K562 (cell line): ENCODE data around the gene CNMD. TPM values are rescaled to one million over a fixed set of nuclear protein-coding genes. Genes with fewer than 3 reads are reported as not detected.

Experiments
- ATAC-seq: fragments of 200-7000 bp; cut with Tn5 transposase; 3 replicates; pipeline ENCODE4 v1.9.1; 2020; ENCODE audit warnings: moderate library complexity
- BruUV-seq: library from RNA; stranded (reverse); fragments of 400-500 nt; replicated peaks from 2 replicates; lab custom pipeline; 2021; lab: Mats Ljungman, UMichigan
- CTCF ChIA-PET: fragments of 300-600 bp; formaldehyde crosslinking; extraction: SDS; loops from one replicate; lab custom pipeline; 2021; ENCODE audit warnings: low intra/inter-chr PET ratio; lab: Yijun Ruan, JAX
- POLR2A ChIA-PET: fragments of 300-600, 350-650 bp; sonication (Branson Sonifier 250); formaldehyde crosslinking; extraction: SDS; loops from one replicate; lab custom pipeline; 2021; ENCODE audit warnings: antibody characterized with exemption, inconsistent platforms; lab: Yijun Ruan, JAX
- DNase-seq, 4 experiments: peaks; one replicate each; pipeline versions ENCODE4 v3.0.0 to v3.0.0-alpha.2; 2011 to 2018; ENCODE audit warnings: low spot score in 3 of 4, mixed read lengths in 3 of 4; ENCODE audit errors: extremely low read depth in 1 of 4
- FAIRE-seq: peaks from 2 replicates; lab custom pipeline; 2011; peaks lifted over from hg19 to GRCh38; lab: Jason Lieb, UNC
- H2AFZ ChIP-seq: 2 replicates; pipeline ENCODE4 v1.6.0; 2011; ENCODE audit warnings: low read depth, low read length, control low read depth, inconsistent platforms
- H3K27ac ChIP-seq: fragments of 200-600 bp; 3 replicates; pipeline ENCODE4 v1.8.0; 2011; ENCODE audit warnings: low read depth, mild to moderate bottlenecking, control low read depth, inconsistent platforms, low read length, moderate library complexity, mixed read lengths; ENCODE audit errors: extremely low read depth
- H3K27me3 ChIP-seq, 2 experiments: fragments of 300-600 bp in 1 of 2; 2 replicates in 1 of 2; 3 replicates in 1 of 2; pipeline versions ENCODE4 v1.6.0 to v1.8.0; 2011; ENCODE audit warnings: inconsistent platforms in 2 of 2, low read length in 2 of 2, mild to moderate bottlenecking in 1 of 2, mixed read lengths in 1 of 2, moderate library complexity in 1 of 2; ENCODE audit not compliant: control insufficient read depth in 2 of 2, insufficient read depth in 2 of 2
- H3K36me3 ChIP-seq: fragments of 300-600 bp; 3 replicates; pipeline ENCODE4 v1.8.0; 2011; ENCODE audit warnings: mild to moderate bottlenecking, low read length, inconsistent platforms; ENCODE audit not compliant: control insufficient read depth, insufficient read depth
- H3K4me1 ChIP-seq, 2 experiments: fragments of 200-600 bp in 1 of 2; replicated peaks in 1 of 2; 2 replicates in 1 of 2; 3 replicates in 1 of 2; pipeline versions ENCODE4 v1.5.1 to v1.8.0; 2011; ENCODE audit warnings: inconsistent platforms in 2 of 2, low read length in 2 of 2, mild to moderate bottlenecking in 1 of 2, mixed read lengths in 1 of 2, moderate library complexity in 1 of 2; ENCODE audit not compliant: control insufficient read depth in 2 of 2, insufficient read depth in 2 of 2
- H3K4me2 ChIP-seq: 2 replicates; pipeline ENCODE4 v1.6.1; 2011; ENCODE audit warnings: low read length, control low read depth, inconsistent platforms, mixed read lengths; ENCODE audit not compliant: insufficient read depth
- H3K4me3 ChIP-seq: fragments of 200-600 bp; sonication (generic), shearing (Covaris generic); 2 replicates; pipeline ENCODE4 v1.5.1; 2016; ENCODE audit warnings: control low read depth, inconsistent platforms
- H3K79me2 ChIP-seq: fragments of 200-600 bp; 3 replicates; pipeline ENCODE4 v1.8.0; 2011; ENCODE audit warnings: low read length, inconsistent platforms; ENCODE audit not compliant: control insufficient read depth, insufficient read depth
- H3K9ac ChIP-seq, 2 experiments: 2 replicates each; pipeline versions ENCODE4 v1.6.0 to v1.6.1; 2011; ENCODE audit warnings: low read depth in 2 of 2, low read length in 2 of 2, control low read depth in 1 of 2, inconsistent platforms in 1 of 2, mild to moderate bottlenecking in 1 of 2, mixed read lengths in 1 of 2; ENCODE audit not compliant: insufficient read depth in 1 of 2
- H3K9me1 ChIP-seq: one replicate; pipeline ENCODE4 v1.6.0; 2011; ENCODE audit warnings: inconsistent platforms, mild to moderate bottlenecking, low read length, moderate library complexity; ENCODE audit not compliant: control insufficient read depth, insufficient read depth
- H3K9me3 ChIP-seq: replicated peaks from 2 replicates; pipeline ENCODE4 v1.5.1; 2011; ENCODE audit warnings: low read depth, low read length, inconsistent platforms; ENCODE audit not compliant: control insufficient read depth, insufficient read depth
- H4K20me1 ChIP-seq: replicated peaks from 2 replicates; pipeline ENCODE4 v1.6.1; 2011; ENCODE audit warnings: low read length, inconsistent platforms, mixed read lengths; ENCODE audit not compliant: control insufficient read depth, insufficient read depth
- KDM1A ChIP-seq, 2 experiments: fragments of 450-650 bp; IDR thresholded peaks; 2 replicates each; pipeline ENCODE4 v1.6.1; 2016; ENCODE audit warnings: mild to moderate bottlenecking in 2 of 2
- NEUROD1 ChIP-seq: fragments of 150-350 bp; IDR thresholded peaks from 2 replicates; pipeline ENCODE4 v1.6.1; 2014; ENCODE audit warnings: borderline replicate concordance, low read length, low read depth; ENCODE audit not compliant: partially characterized antibody
- RAD21 ChIP-seq, 2 experiments: fragments of 250-450 bp in 1 of 2; fragments of 450-650 bp in 1 of 2; sonication (Bioruptor Pico) in 1 of 2; formaldehyde crosslinking in 1 of 2; IDR thresholded peaks in 1 of 2; conservative IDR thresholded peaks in 1 of 2; 2 replicates each; pipeline versions ENCODE4 v1.4.0 to v1.8.0; 2020 to 2022; ENCODE audit warnings: mild to moderate bottlenecking in 2 of 2, moderate library complexity in 1 of 2
- ZNF384 ChIP-seq: IDR thresholded peaks from 2 replicates; pipeline ENCODE4 v1.6.1; 2012; ENCODE audit warnings: low read depth, low read length, improper control_type of control experiment
- in situ Hi-C: fragments of 300-500 bp; cut with MboI; formaldehyde crosslinking; loops from 4 replicates; pipeline ENCODE4 v1.15.0; 2018; ENCODE audit warnings: inconsistent platforms, mixed read lengths
- intact Hi-C: fragments of 100-400 bp; cut with micrococcal nuclease; formaldehyde crosslinking; loops from 2 replicates; pipeline ENCODE4 v1.14.2; 2022
- polyA plus RNA-seq, 8 experiments: library from polyadenylated mRNA; depleted of rRNA in 4 of 8; stranded (reverse) in 5 of 8; unstranded in 3 of 8; fragments of >200 nt; fragmentation: Nextera tagmentation in 2 of 8; fragmentation: Illumina TruSeq in 1 of 8; extraction: Ambion mirVana in 2 of 8; extraction: Trizol in 1 of 8; gene quantifications; 2 replicates each; pipeline versions ENCODE4 v1.2.1 to v1.2.3, GENCODE V29; 2011 to 2014; ENCODE audit warnings: inconsistent platforms in 1 of 8, missing spikeins in 1 of 8
- total RNA-seq, 7 experiments: library from RNA; depleted of rRNA in 6 of 7; stranded (reverse); fragments of >200 nt in 6 of 7; fragmentation: Illumina TruSeq in 2 of 7; extraction: Trizol in 2 of 7; gene quantifications; 2 replicates each; pipeline versions ENCODE4 v1.2.1 to v1.2.3, GENCODE V29; 2011 to 2021; ENCODE audit warnings: low replicate concordance in 1 of 7
- TF ChIP-seq, protein P1 (sequence below), 3 experiments: IDR thresholded peaks in 2 of 3; conservative IDR thresholded peaks in 1 of 3; 2 replicates each; pipeline ENCODE4 v1.5.1; 2011 to 2012; ENCODE audit warnings: low read length in 3 of 3, mild to moderate bottlenecking in 3 of 3, control low read depth in 2 of 3, improper control_type of control experiment in 1 of 3, inconsistent platforms in 1 of 3, low read depth in 1 of 3, mixed read lengths in 1 of 3, moderate library complexity in 1 of 3; ENCODE audit not compliant: insufficient read depth in 2 of 3
- TF ChIP-seq, protein P2 (sequence below), 2 experiments: fragments of 450-650 bp; formaldehyde crosslinking in 1 of 2; IDR thresholded peaks; 2 replicates each; pipeline versions ENCODE4 v1.4.0 to v1.6.1; 2014 to 2020; ENCODE audit warnings: mild to moderate bottlenecking in 2 of 2, borderline replicate concordance in 1 of 2, low read depth in 1 of 2
- TF ChIP-seq, protein P3 (sequence below): fragments of 250-450 bp; sonication (Bioruptor Pico); IDR thresholded peaks from 2 replicates; pipeline ENCODE4 v1.4.0; 2020; ENCODE audit warnings: mild to moderate bottlenecking, moderate library complexity, borderline replicate concordance

CNMD gene
- total and polyA plus RNA-seq, 9 of the 15 experiments (the other 6 are each of a cell fraction or from before 2014, with no cell fraction given), result not detected

DNA sequence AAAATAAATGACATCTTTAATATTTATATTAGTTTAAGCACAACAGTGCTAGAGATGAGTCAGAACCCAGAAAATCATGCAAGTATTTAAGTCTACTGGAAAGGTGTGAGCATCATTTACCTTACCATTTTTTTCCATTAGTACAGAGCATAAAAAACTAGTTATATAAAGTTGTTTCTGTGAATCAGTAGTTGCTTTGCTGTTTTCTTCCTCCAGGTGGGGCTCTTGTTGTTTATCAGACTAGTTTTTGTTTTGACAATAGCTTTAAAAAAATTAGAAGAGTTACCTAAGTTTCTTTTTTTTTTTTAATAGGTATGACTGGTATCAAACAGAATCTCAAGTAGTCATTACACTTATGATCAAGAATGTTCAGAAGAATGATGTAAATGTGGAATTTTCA lies 74.3 kb downstream of the CNMD start:
- ATAC-seq, result no peak
- no TSS peak for BruUV-seq
- POLR2A ChIA-PET, result interaction anchor here (0.7 to 2.6 kb wide), 3 partner anchors 8 to 12 kb away, joined by 3 to 24 read pairs (median 3); partner anchors contain the start of gene SUGT1
- TF ChIP-seq, protein P1, sequence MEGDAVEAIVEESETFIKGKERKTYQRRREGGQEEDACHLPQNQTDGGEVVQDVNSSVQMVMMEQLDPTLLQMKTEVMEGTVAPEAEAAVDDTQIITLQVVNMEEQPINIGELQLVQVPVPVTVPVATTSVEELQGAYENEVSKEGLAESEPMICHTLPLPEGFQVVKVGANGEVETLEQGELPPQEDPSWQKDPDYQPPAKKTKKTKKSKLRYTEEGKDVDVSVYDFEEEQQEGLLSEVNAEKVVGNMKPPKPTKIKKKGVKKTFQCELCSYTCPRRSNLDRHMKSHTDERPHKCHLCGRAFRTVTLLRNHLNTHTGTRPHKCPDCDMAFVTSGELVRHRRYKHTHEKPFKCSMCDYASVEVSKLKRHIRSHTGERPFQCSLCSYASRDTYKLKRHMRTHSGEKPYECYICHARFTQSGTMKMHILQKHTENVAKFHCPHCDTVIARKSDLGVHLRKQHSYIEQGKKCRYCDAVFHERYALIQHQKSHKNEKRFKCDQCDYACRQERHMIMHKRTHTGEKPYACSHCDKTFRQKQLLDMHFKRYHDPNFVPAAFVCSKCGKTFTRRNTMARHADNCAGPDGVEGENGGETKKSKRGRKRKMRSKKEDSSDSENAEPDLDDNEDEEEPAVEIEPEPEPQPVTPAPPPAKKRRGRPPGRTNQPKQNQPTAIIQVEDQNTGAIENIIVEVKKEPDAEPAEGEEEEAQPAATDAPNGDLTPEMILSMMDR (IDR thresholded peaks at IDR 0.05 in 2 of 3, conservative IDR thresholded peaks at IDR 0.05 in 1 of 3; ENCODE audit: insufficient read depth in 2 of 3, low read depth in 1 of 3, low read length in 3 of 3), result peak in 1 of 3 experiments; percentile 43; a peak in 2 of 6 replicates
- TF ChIP-seq, protein P2, sequence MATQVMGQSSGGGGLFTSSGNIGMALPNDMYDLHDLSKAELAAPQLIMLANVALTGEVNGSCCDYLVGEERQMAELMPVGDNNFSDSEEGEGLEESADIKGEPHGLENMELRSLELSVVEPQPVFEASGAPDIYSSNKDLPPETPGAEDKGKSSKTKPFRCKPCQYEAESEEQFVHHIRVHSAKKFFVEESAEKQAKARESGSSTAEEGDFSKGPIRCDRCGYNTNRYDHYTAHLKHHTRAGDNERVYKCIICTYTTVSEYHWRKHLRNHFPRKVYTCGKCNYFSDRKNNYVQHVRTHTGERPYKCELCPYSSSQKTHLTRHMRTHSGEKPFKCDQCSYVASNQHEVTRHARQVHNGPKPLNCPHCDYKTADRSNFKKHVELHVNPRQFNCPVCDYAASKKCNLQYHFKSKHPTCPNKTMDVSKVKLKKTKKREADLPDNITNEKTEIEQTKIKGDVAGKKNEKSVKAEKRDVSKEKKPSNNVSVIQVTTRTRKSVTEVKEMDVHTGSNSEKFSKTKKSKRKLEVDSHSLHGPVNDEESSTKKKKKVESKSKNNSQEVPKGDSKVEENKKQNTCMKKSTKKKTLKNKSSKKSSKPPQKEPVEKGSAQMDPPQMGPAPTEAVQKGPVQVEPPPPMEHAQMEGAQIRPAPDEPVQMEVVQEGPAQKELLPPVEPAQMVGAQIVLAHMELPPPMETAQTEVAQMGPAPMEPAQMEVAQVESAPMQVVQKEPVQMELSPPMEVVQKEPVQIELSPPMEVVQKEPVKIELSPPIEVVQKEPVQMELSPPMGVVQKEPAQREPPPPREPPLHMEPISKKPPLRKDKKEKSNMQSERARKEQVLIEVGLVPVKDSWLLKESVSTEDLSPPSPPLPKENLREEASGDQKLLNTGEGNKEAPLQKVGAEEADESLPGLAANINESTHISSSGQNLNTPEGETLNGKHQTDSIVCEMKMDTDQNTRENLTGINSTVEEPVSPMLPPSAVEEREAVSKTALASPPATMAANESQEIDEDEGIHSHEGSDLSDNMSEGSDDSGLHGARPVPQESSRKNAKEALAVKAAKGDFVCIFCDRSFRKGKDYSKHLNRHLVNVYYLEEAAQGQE (IDR thresholded peaks at IDR 0.05; ENCODE audit: borderline replicate concordance), result peak; percentile 4; the same call in 1 of the 2 replicates
- TF ChIP-seq, protein P2 (CRISPR knock-in tag; IDR thresholded peaks at IDR 0.05; ENCODE audit: low read depth), result no peak
- TF ChIP-seq ZNF384, result peak; percentile 56; the same call in 1 of the 2 replicates
- TF ChIP-seq, protein P3, sequence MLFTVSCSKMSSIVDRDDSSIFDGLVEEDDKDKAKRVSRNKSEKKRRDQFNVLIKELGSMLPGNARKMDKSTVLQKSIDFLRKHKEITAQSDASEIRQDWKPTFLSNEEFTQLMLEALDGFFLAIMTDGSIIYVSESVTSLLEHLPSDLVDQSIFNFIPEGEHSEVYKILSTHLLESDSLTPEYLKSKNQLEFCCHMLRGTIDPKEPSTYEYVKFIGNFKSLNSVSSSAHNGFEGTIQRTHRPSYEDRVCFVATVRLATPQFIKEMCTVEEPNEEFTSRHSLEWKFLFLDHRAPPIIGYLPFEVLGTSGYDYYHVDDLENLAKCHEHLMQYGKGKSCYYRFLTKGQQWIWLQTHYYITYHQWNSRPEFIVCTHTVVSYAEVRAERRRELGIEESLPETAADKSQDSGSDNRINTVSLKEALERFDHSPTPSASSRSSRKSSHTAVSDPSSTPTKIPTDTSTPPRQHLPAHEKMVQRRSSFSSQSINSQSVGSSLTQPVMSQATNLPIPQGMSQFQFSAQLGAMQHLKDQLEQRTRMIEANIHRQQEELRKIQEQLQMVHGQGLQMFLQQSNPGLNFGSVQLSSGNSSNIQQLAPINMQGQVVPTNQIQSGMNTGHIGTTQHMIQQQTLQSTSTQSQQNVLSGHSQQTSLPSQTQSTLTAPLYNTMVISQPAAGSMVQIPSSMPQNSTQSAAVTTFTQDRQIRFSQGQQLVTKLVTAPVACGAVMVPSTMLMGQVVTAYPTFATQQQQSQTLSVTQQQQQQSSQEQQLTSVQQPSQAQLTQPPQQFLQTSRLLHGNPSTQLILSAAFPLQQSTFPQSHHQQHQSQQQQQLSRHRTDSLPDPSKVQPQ, result no peak
- TF ChIP-seq KDM1A (IDR thresholded peaks at IDR 0.05), result no peak
- no peak for TF ChIP-seq NEUROD1
- TF ChIP-seq RAD21 (CRISPR knock-in tag; conservative IDR thresholded peaks at IDR 0.05 in 1 of 2, IDR thresholded peaks at IDR 0.05 in 1 of 2), result peak; percentile 33 to 47; a peak in 3 of 4 replicates

More for the DNA sequence above, 74.3 kb downstream of the CNMD start:
- H4K20me1 ChIP-seq, result no peaks in the 10 kb centered on the region
- FAIRE-seq (no peak), DNase-seq (peak in 2 of 4 experiments; percentile 7 to 8)
- H3K79me2 ChIP-seq, result no peaks in the 10 kb centered on the region
- no peak overlapping the region for H3K4me3 ChIP-seq
- no peaks in the 10 kb centered on the region for H3K9me3 ChIP-seq
- no peak overlapping the region for H3K27ac ChIP-seq
- H2AFZ ChIP-seq, result no peak overlapping the region
- H3K36me3 ChIP-seq, result peaks cover 87% of the 10 kb centered on the region; the same call in 2 of the 3 replicates
- no peak overlapping the region for H3K9ac ChIP-seq
- intact Hi-C loops, result loop anchor here (2.0 to 5.0 kb wide), 2 partner anchors 72 to 143 kb away; partner anchors contain the start of gene CNMD
- no peaks in the 10 kb centered on the region for H3K27me3 ChIP-seq
- H3K4me2 ChIP-seq, result no peak overlapping the region
- in situ Hi-C loops, result no loop called here
- H3K9me1 ChIP-seq, result no peaks in the 10 kb centered on the region
- CTCF ChIA-PET, result interaction anchor here (0.7 to 1.5 kb wide), 3 partner anchors 144 to 303 kb away, joined by 3 to 12 read pairs (median 4); no protein-coding TSS in a partner anchor
- no peaks in the 10 kb centered on the region for H3K4me1 ChIP-seq
